Kidney epithelial cell (primary cell): ENCODE results near the gene NR5A1. TPM values are rescaled to one million over a fixed set of nuclear protein-coding genes. Genes with fewer than 3 reads are reported as not detected.

Experiments
- DNase-seq: peaks from one replicate; pipeline ENCODE4 v3.0.0-alpha.2; 2010; ENCODE audit warnings: low read depth
- H3K27me3 ChIP-seq: 2 replicates; pipeline ENCODE4 v1.6.0; 2011; ENCODE audit warnings: low read length; ENCODE audit not compliant: control insufficient read depth, insufficient read depth
- H3K36me3 ChIP-seq: 2 replicates; pipeline ENCODE4 v1.5.1; 2011; ENCODE audit warnings: low read length; ENCODE audit not compliant: control insufficient read depth, insufficient read depth
- H3K4me3 ChIP-seq: 2 replicates; pipeline ENCODE4 v1.5.1; 2011; ENCODE audit warnings: low read depth, mild to moderate bottlenecking, control low read depth, low read length
- CTCF ChIP-seq: IDR thresholded peaks from 2 replicates; pipeline ENCODE4 v1.5.1; 2011; ENCODE audit warnings: mild to moderate bottlenecking, moderate library complexity, low read length, control low read depth, inconsistent platforms; ENCODE audit not compliant: insufficient read depth, poor library complexity, severe bottlenecking
- total RNA-seq: library from RNA; depleted of rRNA; stranded (reverse); fragments of >200 nt; gene quantifications from 2 replicates; pipeline ENCODE4 v1.2.3, GENCODE V29; 2015

NR5A1 gene
- total RNA-seq, 1 donor from 2014 or later, result not detected

- Histone ChIP-seq H3K27me3 (no peaks in the 10 kb centered on the region), H3K4me3 (no peak overlapping the region), H3K36me3 (no peaks in the 10 kb centered on the region)
- TF ChIP-seq CTCF, result no peak
- DNase-seq, result no peak
Measured at GRCh38 chr9:124532897-124533296, 25.7 kb upstream of the NR5A1 start.

DNA sequence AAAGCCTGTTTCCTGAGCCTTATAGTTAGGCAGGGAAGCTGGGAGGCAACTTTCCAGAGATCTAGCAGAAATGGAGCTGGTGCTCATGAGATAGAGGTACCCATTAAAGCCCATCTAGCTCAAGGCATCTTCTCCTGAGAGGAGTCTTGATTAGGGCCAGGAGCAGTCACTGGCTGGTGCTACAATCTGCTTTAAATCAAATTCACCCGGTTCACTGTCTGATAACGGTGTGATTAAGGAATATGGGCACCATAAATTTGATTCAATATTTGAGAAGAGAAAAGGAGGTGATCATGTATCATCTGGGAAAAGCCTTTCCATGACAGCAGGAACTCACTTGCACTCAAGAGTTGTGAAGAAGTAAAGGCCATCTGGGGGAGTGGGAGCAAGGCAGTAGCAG, 23.9 kb upstream of the NR5A1 start:
- Histone ChIP-seq H3K4me3 (no peak overlapping the region), H3K27me3 (no peaks in the 10 kb centered on the region), H3K36me3 (no peaks in the 10 kb centered on the region)
- no peak for DNase-seq
- no peak for TF ChIP-seq CTCF

DNA sequence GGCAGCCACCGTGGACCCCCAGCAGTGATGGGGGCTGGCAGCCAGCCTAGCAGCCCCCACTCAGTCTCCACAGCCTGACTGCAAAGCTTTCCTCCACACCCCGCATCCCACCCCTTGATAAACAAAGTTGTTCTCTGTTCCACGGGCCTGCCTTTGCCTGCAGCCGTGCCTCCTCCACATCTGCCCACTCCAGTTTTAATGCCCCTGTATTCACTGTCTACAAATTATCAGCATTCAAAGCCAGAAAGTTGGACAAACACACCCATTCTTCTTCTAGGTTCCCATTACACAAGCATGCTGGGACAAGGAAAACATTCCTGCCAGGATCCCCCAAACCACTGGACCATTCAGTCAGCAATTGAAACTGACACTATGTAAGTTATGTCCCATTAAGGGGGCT, 23.0 kb upstream of the NR5A1 start:
- no peak for DNase-seq
- H3K4me3 ChIP-seq, result no peak overlapping the region
- no peaks in the 10 kb centered on the region for H3K36me3 ChIP-seq
- no peaks in the 10 kb centered on the region for H3K27me3 ChIP-seq
- TF ChIP-seq CTCF, result no peak

- Histone ChIP-seq H3K27me3 (no peaks in the 10 kb centered on the region), H3K36me3 (no peaks in the 10 kb centered on the region), H3K4me3 (no peak overlapping the region)
- no peak for DNase-seq
- TF ChIP-seq CTCF, result no peak
Measured at GRCh38 chr9:124527781-124528180, 20.6 kb upstream of the NR5A1 start.

DNA sequence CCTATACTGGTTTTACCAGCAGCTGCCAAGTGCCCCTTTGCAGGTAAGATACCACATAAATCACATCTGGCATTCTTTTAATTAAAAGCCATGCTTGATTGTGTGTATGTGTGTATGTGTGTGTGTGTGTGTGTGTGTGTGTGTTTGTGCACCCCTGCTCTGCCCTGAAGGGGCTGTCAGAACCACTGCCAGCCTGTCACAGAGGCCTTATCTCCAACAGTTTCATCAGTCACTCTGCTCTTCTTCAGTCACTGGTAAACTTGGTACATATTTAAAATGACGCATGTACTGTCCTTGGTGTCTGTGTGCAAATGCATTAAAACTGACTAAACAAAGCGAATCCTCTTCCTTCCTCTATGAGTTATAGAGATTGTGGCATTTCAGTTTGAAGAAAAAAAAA, 19.0 kb upstream of the NR5A1 start:
- no peaks in the 10 kb centered on the region for H3K27me3 ChIP-seq
- DNase-seq, result no peak
- H3K36me3 ChIP-seq, result no peaks in the 10 kb centered on the region
- TF ChIP-seq CTCF, result no peak
- no peak overlapping the region for H3K4me3 ChIP-seq
